SKM-1 (cell line): ENCODE results near the gene ACTRT3.
A peak's percentile ranks its signal among the peaks of the same experiment; 100 is the strongest.

ENCODE experiments used
- DNase-seq: peaks from one replicate; lab custom pipeline; 2025; ENCODE audit not compliant: unreplicated experiment; lab: John Stamatoyannopoulos, UW

The ACTRT3 gene

DNA sequence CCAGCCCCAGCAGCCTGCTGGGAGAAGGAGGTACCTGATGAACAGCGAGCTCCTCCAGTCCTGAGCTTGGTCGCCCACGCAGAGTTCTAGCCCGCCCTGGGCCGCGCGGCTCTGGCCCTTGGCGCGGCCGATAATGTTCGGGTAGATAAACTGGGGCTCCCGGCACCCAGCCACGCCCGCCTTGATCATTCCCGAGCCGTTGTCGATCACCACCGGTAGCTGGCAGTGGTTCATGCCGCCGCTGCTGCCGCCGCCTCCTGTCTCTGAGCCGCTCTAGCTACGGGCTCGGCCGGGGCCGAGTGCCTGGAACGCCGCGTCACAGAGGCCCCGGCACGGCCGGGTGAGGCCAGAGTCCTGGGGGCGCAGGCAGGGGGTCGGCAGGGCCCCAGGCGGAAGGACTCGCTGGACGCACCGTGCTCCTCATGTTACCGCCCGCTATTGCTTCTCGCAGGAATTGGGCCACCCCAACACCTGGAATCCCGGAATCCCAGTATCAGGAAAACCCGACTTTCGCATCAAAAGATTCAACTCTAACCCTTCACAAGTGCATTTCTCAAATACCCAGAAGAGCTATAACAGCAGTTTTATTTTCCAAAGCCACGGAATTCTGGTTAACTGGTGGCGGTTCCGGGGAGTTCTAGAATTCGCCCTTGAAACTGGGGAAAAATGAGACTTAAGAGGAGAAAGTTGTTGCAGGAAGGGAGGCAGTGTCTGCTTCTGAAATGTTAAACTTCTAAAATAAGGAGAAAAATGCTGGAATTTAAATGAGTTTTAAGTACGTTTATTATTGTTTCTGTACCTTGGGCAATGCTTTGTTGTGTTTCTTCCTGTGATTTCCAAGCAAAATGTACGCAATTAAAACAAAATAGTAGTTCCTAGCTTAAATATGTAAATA, at the start of gene ACTRT3:
TSS of gene ACTRT3 (minus strand) at position 275 of the 895 bp plus-strand sequence. CDS start at position 234, 41 bp downstream.
- DNase-seq, result peak; percentile 30

- no peak for DNase-seq
These were observed 49.0 kb upstream of the ACTRT3 start for GRCh38 chr3:169818316-169818715.

DNA sequence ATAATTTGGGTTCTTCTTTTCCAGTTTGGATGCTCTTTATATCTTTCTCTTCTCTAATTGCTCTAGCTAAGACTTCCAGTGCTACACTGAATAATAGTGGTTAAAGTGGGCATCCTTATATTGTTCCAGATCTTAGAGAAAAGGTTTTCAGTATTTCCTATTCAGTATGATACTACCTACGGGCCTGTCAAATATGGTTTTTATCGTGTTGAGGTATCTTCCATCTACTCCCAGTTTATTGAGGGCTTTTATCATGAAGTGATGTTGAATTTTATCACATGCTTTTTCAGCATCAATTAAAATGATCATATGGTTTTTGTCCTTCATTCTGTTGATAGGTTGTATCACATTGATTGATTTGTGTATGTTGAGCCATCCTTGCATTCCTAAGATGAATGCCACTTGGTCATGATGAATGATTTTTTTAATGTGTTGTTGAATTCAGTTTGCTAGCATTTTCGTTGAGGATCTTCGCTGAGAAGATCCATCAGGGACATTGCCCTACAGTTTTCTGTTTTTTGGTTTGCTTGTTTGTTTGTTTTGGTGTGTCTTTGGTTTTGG, 46.3 kb upstream of the ACTRT3 start:
- no peak for DNase-seq

DNA sequence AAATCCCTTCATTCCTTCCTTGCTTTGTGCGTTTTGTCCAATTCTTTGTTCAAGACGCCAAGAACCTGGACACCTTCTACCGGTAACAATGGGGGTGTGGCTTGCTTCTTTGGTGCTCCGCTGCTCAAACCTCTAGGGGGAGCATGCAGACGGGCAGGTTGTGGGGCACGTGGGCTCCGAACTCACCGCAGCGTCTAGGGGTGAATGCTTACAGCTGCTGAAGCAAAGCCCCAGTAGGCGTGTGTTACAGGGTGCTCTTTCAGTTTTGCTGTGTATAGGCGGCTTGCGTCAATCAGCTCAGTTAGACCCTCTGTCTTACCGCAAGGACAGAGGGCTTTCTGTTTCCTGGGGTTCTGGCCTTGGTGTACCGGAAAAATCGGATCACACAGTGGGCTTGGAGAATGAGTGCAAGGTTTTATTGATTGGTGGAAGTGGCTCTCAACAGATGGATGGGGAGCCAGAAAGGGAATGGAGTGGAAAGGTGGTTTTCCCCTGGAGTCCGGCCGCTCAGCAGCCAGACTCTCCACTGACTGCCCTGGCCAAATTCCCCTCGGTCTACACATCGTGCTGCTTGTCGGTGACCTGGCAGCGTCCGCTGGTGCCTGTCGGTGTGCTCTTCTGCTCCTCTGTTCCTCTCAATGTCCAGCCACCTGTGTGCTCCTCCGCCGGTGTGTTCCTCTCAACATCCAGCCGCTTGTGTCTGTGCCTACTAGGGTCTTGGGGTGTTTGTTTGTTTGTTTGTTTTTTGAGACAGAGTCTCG, 44.6 kb upstream of the ACTRT3 start:
- peak; percentile 67 for DNase-seq

GRCh38 chr3:169813278-169813677, 43.9 kb upstream of the ACTRT3 start:
- DNase-seq, result no peak

DNA sequence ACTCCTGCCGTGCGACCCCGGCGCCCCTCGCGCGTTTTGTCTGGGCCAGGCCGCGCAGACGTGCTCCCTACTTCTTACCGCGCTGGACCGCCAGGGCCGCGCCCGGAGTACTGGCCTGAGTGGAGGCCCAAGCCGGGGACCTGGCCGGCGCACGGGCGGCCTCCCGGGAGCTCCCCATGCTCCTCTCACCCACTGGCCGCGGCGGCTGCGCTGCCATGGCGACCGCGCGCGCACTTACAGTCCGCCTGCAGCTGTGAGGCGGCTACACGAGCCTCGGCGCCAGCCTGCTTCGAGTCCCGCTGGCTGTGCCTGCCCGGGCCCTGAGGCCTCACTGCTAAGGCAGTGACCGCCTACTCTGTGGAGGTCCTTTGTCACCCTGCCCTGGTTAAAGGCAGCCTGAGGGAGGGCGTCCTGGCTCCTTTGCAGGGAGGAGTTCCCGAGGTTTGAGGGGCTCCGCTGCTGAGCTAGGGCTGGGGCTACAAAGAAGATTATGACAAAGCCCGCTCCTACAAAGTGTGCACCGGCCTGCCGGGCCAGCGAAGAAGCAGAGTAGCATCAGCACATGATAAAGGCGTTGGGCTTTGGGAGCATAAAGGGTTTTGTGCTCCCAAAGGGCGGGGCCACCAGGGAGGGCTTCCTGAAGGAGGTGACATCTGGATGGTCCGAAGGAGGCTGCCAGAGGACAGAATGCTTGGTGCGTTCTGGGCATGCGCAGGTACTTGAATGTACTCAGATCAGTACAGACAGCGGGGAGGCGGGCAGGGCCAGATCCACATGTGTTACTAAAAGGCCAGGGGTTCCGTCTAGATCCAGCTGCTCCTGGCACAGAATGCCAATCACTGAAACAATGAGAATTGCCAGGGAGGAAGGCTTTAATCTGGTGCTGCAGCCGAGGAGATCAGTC, 43.2 kb upstream of the ACTRT3 start, which contains the start of the genes LRRC34 and LRRIQ4:
TSS of gene LRRC34 (minus strand) at position 573 of the 904 bp plus-strand sequence. CDS start at position 217, 356 bp downstream.
TSS of gene LRRIQ4 (plus strand) at position 539 of the 904 bp plus-strand sequence. CDS start 9,052 bp downstream, outside the sequence.
- peak; percentile 74 for DNase-seq

GRCh38 chr3:169811631-169812331, 42.4 kb upstream of the ACTRT3 start:
- no peak for DNase-seq

- no peak for DNase-seq
These were observed 40.0 kb upstream of the ACTRT3 start for GRCh38 chr3:169809230-169809795.

GRCh38 chr3:169804681-169805080, 35.3 kb upstream of the ACTRT3 start:
- DNase-seq, result no peak

GRCh38 chr3:169792359-169792758, 23.0 kb upstream of the ACTRT3 start:
- DNase-seq, result no peak

- no peak for DNase-seq
These were observed 21.5 kb upstream of the ACTRT3 start for GRCh38 chr3:169790687-169791429.

DNA sequence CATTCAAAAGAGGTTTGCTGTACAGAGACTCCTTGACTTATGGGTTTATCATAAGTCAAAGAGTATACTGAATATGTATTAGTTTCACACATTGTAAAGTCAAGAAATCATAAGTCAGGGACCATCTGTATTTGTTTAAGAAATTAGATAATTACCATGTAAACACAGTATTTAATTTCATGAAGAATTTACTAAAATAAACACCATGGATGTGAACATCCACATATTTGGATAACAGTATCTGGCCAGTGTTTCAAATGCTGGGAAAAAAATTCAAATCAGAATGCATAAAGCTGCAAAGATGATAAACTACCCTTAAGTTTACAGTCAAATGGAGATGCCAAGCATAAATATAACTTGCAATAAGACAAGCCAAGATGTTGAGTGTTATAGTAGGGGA, 20.9 kb upstream of the ACTRT3 start:
- DNase-seq, result no peak

DNA sequence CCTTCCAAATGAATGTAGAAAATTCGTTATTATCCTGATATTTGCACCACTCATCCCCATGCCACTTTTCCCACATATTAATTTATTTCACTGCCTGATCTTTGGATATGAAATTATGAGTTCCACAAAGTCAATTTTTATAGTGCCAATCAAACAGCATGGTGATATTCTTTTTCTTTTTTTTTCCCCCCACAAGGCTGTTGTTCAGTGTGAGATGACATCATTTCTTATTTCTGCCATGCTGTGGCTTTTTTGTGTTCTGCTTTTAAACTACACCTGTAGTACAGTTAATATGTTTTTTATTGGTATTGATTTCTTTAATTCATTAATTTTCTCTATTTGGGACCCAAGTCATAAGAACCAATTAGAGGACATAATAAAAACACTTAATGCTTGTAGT, 18.4 kb upstream of the ACTRT3 start:
- DNase-seq, result no peak

DNA sequence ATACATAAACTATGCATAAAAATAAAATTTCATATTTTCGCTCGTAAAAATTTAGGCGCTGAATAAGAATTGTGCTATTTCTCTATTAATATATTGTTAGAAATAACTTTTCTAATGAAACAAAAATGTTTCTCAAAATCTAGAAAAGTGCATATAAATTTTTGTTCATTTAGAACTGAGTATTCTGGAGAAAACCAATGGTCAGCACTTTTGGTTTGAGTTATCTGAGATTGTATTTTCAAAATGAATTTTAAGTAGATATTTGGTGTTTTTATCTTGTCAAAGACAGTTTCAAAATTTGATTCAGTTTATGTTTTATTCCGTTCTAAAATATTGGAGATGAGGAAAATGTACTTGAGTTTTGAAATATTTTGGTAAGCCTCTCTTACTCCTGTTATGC, 17.8 kb upstream of the ACTRT3 start:
- no peak for DNase-seq

- no peak for DNase-seq
These were observed 12.0 kb upstream of the ACTRT3 start for GRCh38 chr3:169781209-169781855.

GRCh38 chr3:169780742-169781141, 11.4 kb upstream of the ACTRT3 start:
- no peak for DNase-seq

GRCh38 chr3:169777822-169778221, 8.5 kb upstream of the ACTRT3 start:
- DNase-seq, result no peak

DNA sequence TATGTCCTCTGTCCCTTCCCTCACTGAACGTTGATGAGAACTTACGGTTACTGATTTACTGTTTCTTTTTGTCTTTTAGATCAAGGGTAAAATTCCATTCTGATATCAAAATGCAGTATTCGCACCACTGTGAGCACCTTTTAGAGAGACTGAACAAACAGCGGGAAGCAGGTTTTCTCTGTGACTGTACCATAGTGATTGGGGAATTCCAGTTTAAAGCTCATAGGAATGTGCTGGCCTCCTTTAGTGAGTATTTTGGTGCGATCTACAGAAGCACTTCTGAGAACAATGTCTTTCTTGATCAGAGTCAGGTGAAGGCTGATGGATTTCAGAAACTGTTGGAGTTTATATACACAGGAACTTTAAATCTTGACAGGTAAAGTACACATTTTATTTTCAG, 4.8 kb upstream of the ACTRT3 start:
- DNase-seq, result no peak
